Loucy (cell line): Measurements from ENCODE around the gene PRSS23.

Source experiments
- CTCF ChIP-seq: fragments of 200-600 bp; sonication (generic); conservative IDR thresholded peaks from 2 replicates; pipeline ENCODE4 v1.5.1; 2014; ENCODE audit warnings: mild to moderate bottlenecking, antibody characterized with exemption, low read length
- EZH2phosphoT487 ChIP-seq: fragments of 200-600 bp; IDR thresholded peaks from 2 replicates; pipeline ENCODE4 v1.6.1; 2018; ENCODE audit warnings: antibody characterized with exemption, mild to moderate bottlenecking, moderate library complexity, borderline replicate concordance

- TF ChIP-seq CTCF (no peak), EZH2phosphoT487 (no peak)
Observed at GRCh38 chr11:86812322-86812670, 12.0 kb downstream of the PRSS23 start.
